ENCODE data around the gene TMEM245. TPM values are rescaled to one million over a fixed set of nuclear protein-coding genes. Genes with fewer than 3 reads are reported as not detected.

Gene TMEM245
- total and polyA plus RNA-seq, 2 donors (not counting 1 experiment from before 2014, with no cell fraction given) = 48.2 to 48.8 TPM

GRCh38 chr9:109150925-109151545, 31.3 kb upstream of the TMEM245 start:
- H3K27ac ChIP-seq (ENCODE audit: insufficient read depth, low read length) = no peak overlapping the region
- H3K9ac ChIP-seq (ENCODE audit: insufficient read depth, low read length) = no peak overlapping the region
- no peaks in the 10 kb centered on the region for H3K79me2 ChIP-seq (ENCODE audit: control insufficient read depth, insufficient read depth, low read length)
- no peak overlapping the region for H3K4me2 ChIP-seq (ENCODE audit: extremely low read depth, insufficient read depth, low read length)
- H2AFZ ChIP-seq (ENCODE audit: low read length) = no peak overlapping the region
- peaks cover 2% of the 10 kb centered on the region for H3K27me3 ChIP-seq (ENCODE audit: control insufficient read depth, insufficient read depth, low read length)
- no peak for DNase-seq (ENCODE audit: low read depth in 2 of 2)
- H3K9me3 ChIP-seq (ENCODE audit: control insufficient read depth, insufficient read depth, low read depth, low read length) = no peaks in the 10 kb centered on the region
- no peaks in the 10 kb centered on the region for H3K4me1 ChIP-seq (ENCODE audit: control insufficient read depth, extremely low read depth, insufficient read depth, low read length)
- no peaks in the 10 kb centered on the region for H4K20me1 ChIP-seq (ENCODE audit: control insufficient read depth, extremely low read depth, insufficient read depth, low read length)
- no peaks in the 10 kb centered on the region for H3K36me3 ChIP-seq (ENCODE audit: control insufficient read depth, insufficient read depth, low read length)
- no peak overlapping the region for H3K4me3 ChIP-seq (replicated peaks in 1 of 4; ENCODE audit: control extremely low read depth in 1 of 4, insufficient read depth in 1 of 4, low read depth in 3 of 4, low read length in 4 of 4)
- TF ChIP-seq EZH2 (IDR thresholded peaks at IDR 0.05; ENCODE audit: low read length, missing control alignments) (no peak), CTCF (conservative IDR thresholded peaks at IDR 0.05 in 1 of 2, IDR thresholded peaks at IDR 0.05 in 1 of 2; ENCODE audit: low read depth in 1 of 2, low read length in 2 of 2) (no peak)

- H4K20me1 ChIP-seq (ENCODE audit: control insufficient read depth, extremely low read depth, insufficient read depth, low read length) = no peaks in the 10 kb centered on the region
- H3K36me3 ChIP-seq (ENCODE audit: control insufficient read depth, insufficient read depth, low read length) = no peaks in the 10 kb centered on the region
- H3K27me3 ChIP-seq (ENCODE audit: control insufficient read depth, insufficient read depth, low read length) = peaks cover 2% of the 10 kb centered on the region
- no peak overlapping the region for H3K9ac ChIP-seq (ENCODE audit: insufficient read depth, low read length)
- H3K4me3 ChIP-seq (replicated peaks in 1 of 4; ENCODE audit: control extremely low read depth in 1 of 4, insufficient read depth in 1 of 4, low read depth in 3 of 4, low read length in 4 of 4) = no peak overlapping the region
- TF ChIP-seq EZH2 (IDR thresholded peaks at IDR 0.05; ENCODE audit: low read length, missing control alignments) (no peak), CTCF (conservative IDR thresholded peaks at IDR 0.05 in 1 of 2, IDR thresholded peaks at IDR 0.05 in 1 of 2; ENCODE audit: low read depth in 1 of 2, low read length in 2 of 2) (no peak)
- H2AFZ ChIP-seq (ENCODE audit: low read length) = no peak overlapping the region
- no peak for DNase-seq (ENCODE audit: low read depth in 2 of 2)
- H3K79me2 ChIP-seq (ENCODE audit: control insufficient read depth, insufficient read depth, low read length) = no peaks in the 10 kb centered on the region
- no peaks in the 10 kb centered on the region for H3K4me1 ChIP-seq (ENCODE audit: control insufficient read depth, extremely low read depth, insufficient read depth, low read length)
- no peak overlapping the region for H3K4me2 ChIP-seq (ENCODE audit: extremely low read depth, insufficient read depth, low read length)
- H3K9me3 ChIP-seq (ENCODE audit: control insufficient read depth, insufficient read depth, low read depth, low read length) = no peaks in the 10 kb centered on the region
- H3K27ac ChIP-seq (ENCODE audit: insufficient read depth, low read length) = no peak overlapping the region
Measured at GRCh38 chr9:109149722-109150121, 30.0 kb upstream of the TMEM245 start.

GRCh38 chr9:109149089-109149488, 29.3 kb upstream of the TMEM245 start:
- Histone ChIP-seq H3K79me2 (ENCODE audit: control insufficient read depth, insufficient read depth, low read length) (no peaks in the 10 kb centered on the region), H3K27me3 (ENCODE audit: control insufficient read depth, insufficient read depth, low read length) (peaks cover 2% of the 10 kb centered on the region), H3K4me1 (ENCODE audit: control insufficient read depth, extremely low read depth, insufficient read depth, low read length) (no peaks in the 10 kb centered on the region), H3K9ac (ENCODE audit: insufficient read depth, low read length) (no peak overlapping the region), H3K36me3 (ENCODE audit: control insufficient read depth, insufficient read depth, low read length) (no peaks in the 10 kb centered on the region), H3K4me2 (ENCODE audit: extremely low read depth, insufficient read depth, low read length) (no peak overlapping the region), H2AFZ (ENCODE audit: low read length) (no peak overlapping the region), H3K9me3 (ENCODE audit: control insufficient read depth, insufficient read depth, low read depth, low read length) (no peaks in the 10 kb centered on the region), H4K20me1 (ENCODE audit: control insufficient read depth, extremely low read depth, insufficient read depth, low read length) (no peaks in the 10 kb centered on the region), H3K4me3 (replicated peaks in 1 of 4; ENCODE audit: control extremely low read depth in 1 of 4, insufficient read depth in 1 of 4, low read depth in 3 of 4, low read length in 4 of 4) (no peak overlapping the region), H3K27ac (ENCODE audit: insufficient read depth, low read length) (no peak overlapping the region)
- no peak for DNase-seq (ENCODE audit: low read depth in 2 of 2)
- TF ChIP-seq CTCF (conservative IDR thresholded peaks at IDR 0.05 in 1 of 2, IDR thresholded peaks at IDR 0.05 in 1 of 2; ENCODE audit: low read depth in 1 of 2, low read length in 2 of 2) = no peak
- TF ChIP-seq EZH2 (IDR thresholded peaks at IDR 0.05; ENCODE audit: low read length, missing control alignments) = no peak
